Glomerular visceral epithelial cell (primary cell): ENCODE measurements around the gene SMC1B.
"Not testable (repeated sequence)": the region's sequence is repeated elsewhere in the genome, so short reads cannot be mapped to it uniquely, and the experiment has no call there.

ENCODE experiments used
- DNase-seq: peaks from one replicate; pipeline ENCODE4 v3.0.0-alpha.2; 2016; ENCODE audit errors: extremely low spot score

Gene SMC1B, protein sequence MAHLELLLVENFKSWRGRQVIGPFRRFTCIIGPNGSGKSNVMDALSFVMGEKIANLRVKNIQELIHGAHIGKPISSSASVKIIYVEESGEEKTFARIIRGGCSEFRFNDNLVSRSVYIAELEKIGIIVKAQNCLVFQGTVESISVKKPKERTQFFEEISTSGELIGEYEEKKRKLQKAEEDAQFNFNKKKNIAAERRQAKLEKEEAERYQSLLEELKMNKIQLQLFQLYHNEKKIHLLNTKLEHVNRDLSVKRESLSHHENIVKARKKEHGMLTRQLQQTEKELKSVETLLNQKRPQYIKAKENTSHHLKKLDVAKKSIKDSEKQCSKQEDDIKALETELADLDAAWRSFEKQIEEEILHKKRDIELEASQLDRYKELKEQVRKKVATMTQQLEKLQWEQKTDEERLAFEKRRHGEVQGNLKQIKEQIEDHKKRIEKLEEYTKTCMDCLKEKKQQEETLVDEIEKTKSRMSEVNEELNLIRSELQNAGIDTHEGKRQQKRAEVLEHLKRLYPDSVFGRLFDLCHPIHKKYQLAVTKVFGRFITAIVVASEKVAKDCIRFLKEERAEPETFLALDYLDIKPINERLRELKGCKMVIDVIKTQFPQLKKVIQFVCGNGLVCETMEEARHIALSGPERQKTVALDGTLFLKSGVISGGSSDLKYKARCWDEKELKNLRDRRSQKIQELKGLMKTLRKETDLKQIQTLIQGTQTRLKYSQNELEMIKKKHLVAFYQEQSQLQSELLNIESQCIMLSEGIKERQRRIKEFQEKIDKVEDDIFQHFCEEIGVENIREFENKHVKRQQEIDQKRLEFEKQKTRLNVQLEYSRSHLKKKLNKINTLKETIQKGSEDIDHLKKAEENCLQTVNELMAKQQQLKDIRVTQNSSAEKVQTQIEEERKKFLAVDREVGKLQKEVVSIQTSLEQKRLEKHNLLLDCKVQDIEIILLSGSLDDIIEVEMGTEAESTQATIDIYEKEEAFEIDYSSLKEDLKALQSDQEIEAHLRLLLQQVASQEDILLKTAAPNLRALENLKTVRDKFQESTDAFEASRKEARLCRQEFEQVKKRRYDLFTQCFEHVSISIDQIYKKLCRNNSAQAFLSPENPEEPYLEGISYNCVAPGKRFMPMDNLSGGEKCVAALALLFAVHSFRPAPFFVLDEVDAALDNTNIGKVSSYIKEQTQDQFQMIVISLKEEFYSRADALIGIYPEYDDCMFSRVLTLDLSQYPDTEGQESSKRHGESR

DNA sequence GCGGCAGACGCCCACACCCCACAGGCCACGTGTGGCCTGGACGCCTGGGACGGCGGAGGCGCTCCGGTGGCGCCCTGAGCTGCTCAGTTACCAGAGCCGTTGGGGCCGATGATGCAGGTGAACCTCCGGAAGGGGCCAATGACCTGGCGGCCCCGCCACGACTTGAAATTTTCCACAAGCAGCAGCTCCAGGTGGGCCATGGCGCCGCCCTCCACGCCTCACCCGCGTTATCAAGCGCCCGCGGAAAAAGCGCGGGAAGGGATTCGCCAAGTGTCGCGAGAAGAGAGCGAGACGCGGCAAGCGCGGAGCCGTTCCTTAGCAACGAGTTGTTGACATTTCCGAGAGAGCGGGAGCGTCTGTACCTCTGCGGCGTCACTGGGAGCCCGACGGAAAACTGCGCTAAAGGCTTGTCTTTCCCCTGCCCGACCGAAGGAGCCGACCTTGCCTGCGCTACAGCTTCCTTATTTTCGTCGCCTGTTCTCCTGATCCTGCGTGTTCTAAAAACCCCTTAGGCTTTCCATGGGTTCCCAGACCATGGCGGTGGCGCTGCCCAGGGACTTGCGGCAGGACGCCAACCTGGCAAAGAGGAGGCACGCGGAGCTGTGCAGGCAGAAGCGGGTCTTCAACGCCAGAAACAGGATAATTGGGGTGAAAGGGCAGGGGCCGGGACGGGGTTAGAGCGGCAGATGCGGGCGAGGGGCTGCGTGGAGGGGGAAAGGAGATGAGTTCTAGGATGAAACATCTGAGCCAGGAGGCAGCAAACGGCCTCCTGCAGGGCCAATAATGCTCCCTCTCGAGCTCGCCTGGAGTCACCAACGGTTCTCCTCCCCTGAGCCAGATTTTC is at the start of gene SMC1B, which contains the start of gene RIBC2:
SMC1B (minus strand) TSS at position 232 of the 844 bp plus-strand sequence; CDS start at position 200, 32 bp downstream.
RIBC2 (plus strand) TSS at position 326 of the 844 bp plus-strand sequence; CDS start at position 520, 194 bp downstream.
- peak; percentile 45 for DNase-seq

DNA sequence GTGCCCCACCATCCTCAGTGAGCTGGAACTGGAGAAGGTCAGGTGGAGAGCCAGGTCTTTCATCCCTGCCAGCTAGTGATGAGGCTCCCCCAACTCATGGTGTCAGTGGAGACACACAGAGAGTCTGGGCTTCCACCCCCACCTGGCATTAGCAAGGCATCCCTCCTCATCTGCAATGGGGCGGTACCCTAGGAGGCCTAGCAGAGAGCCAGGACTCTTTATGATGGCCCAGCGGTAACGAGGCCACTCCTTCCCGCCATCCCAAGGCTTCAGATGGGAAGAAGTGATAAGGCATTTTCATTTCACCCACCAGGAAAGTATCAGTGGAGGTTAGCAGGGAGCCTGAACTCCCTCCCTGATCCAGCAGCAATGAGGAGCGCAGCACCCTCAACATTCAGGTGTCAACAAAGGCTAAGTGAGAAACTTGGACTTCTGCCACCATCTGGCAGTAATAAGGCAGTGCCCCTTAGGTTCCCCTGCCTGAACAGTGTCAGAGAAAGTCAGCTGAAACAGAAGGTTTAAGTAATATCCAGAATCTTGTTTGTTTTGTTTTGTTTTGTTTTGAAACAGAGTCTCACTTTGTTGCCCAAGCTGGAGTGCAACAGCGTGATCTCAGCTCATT is 48.7 kb upstream of the SMC1B start:
- DNase-seq, result no peak

DNA sequence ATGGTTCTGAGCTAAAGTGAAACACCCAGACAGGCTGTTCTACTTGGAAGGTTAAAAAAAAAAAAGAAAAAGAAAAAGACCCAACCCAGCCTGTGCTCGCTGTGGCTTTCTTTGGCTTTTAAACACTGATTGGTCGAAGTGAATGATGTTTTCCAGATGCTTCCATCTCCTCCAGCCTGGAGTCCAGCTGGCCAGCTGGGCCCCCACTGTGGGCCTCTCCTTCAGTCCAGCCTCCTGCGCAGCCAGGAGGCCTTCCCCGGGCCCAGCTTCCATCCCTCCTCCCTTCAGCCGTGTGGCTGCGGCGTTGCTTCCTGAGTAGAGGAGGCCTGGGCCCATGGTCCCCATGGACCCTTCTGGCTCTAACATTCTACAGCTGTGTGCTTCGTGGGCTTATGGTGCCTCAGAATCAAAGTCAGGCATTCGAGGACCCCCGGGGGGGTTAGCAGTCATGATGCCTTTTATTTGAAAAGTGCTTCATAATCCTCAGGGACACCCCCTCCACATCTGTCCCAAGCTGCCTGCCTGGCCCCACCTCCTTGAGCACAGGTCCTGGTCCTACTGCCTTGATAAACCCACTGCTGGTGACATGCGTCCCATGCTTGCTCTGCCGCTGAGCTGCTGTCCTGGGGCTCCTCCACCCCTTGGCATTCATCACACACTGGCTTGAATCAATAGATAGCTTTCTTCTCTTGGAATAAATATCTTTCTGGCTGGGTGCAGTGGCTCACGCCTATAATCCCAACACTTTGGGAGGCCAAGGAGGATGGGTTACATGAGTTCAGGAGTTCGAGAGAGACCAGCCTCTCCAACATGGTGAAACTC is 47.1 kb upstream of the SMC1B start:
- DNase-seq, result no peak

DNA sequence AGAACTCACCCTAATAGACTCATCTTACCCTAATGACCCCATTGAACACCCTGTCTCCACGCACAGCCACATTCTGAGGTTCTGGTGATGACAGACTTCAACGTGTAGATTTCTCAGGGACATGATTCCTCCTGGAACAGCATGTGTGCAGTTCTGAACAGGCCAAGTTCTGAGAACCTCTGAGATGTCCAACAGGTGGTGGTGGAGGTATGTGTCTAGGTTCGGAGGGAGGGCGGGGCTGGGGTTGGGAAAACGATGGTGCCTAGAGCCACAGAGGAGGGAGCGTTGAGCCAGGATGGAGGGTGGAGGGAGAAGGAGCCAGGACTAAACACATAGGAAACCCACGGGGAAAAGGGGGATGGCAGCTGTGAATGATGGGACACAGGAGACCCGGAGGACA is 45.8 kb upstream of the SMC1B start:
- no peak for DNase-seq

DNA sequence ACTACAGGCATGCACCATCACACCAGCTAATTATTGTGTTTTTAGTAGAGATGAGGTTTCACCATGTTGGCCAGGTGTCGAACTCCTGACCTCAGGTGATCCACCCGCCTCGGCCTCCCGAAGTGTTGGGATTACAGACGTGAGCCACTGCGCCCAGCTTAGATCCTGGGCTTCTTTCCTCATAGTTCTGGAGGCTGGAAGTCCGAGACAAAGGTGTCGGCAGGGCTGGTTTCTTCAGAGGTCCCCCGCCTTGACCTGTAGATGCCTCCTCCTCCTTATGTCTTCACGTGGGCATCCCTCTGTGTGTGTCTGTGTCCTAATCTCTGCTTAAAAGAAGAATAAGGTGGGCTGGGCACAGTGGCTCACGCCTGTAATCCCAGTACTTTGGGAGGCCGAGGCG is 45.1 kb upstream of the SMC1B start:
- no peak for DNase-seq

DNA sequence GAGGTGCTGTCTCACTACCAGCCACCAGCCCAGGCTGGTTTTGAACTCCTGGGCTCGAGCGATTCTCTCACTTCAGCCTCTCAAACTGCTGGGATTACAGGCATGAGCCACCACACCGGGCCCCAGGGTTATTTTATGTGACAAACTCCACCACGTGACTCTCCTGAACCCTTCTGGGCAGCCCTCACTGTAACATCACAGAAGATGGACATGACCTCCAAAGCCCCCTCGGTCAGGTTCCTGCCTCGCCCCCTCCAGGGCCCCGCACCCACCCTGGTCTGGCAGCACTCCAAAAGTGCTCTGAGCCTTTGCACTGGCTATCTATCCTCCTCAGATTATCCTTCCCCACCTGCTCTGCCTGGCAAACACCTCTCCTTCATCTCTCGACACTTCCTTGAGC is 43.4 kb upstream of the SMC1B start:
- no peak for DNase-seq

DNA sequence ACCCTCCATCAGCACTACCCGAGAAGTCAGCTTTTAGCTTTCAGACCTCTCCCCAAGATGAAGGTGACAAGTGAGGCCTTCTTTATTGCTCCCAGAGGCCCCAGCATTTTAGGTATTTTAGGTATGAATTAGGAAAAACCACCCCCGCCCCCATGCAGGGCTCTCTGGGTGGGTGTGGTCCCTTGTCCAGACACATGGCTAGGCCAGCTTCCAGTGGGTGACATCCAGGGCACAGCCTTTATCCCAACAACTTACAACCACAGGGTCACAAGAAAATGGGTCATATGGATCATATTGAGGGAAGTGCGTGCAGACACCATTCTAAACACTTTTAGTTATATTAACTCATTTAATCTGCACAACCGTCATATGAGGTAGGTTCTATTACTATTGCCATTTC is 42.2 kb upstream of the SMC1B start:
- DNase-seq, result no peak

DNA sequence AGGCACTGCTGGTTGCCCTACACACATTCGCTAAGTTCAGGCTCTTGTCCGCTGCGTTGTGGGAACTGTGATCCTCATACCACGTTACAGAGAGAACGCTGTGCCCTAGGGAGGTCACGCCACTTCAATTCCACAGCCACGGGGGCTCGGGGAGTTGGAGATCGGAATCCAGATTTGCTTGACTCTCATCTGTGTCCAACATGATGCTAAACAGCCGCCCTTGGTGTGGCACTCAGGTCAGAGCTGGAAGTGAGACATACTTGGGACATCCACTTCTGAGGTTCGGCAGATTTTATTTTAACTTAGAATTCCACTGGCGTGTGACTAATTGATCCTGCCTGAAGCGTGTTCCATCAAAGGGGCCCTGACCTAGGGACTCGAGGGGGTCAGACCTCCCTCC is 41.8 kb upstream of the SMC1B start:
- DNase-seq, result no peak

DNA sequence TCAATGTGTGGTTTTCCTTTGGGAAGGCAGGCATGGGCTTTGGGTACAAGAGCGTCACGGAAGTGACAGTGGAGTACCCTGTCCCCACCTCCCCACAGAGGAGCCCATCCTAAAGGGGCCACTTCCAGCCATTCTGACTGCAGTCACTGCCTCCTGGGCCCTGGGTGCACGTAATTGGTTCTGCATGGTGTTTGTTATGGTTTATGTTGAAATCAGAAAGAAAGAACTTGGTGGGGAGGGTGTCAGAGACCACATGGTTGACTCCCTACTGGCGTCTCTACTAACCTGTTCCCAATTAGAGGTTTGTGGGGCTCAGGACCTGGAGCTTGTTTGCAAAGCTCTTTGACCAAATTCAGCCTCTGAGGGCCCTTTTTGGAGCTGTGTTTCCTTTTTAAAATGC is 40.9 kb upstream of the SMC1B start:
- no peak for DNase-seq

DNA sequence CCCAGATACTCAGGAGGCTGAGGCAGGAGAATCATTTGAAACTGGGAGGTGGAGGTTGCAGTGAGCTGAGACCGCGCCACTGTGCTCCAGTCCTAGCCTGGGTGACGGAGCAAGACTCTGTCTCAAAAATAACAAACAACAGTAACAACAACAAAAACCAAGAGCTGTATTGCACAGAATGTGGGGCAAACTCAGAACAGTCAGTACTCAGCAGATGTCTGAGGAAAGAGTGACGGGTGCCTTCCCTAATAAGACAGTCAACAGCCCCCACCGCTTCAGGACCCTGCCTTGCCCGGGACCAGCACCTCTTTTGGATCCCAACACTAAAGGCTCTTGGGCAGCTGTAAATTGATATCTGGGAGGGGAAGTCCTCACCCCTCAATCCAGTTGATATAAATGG is 40.4 kb upstream of the SMC1B start:
- no peak for DNase-seq

DNA sequence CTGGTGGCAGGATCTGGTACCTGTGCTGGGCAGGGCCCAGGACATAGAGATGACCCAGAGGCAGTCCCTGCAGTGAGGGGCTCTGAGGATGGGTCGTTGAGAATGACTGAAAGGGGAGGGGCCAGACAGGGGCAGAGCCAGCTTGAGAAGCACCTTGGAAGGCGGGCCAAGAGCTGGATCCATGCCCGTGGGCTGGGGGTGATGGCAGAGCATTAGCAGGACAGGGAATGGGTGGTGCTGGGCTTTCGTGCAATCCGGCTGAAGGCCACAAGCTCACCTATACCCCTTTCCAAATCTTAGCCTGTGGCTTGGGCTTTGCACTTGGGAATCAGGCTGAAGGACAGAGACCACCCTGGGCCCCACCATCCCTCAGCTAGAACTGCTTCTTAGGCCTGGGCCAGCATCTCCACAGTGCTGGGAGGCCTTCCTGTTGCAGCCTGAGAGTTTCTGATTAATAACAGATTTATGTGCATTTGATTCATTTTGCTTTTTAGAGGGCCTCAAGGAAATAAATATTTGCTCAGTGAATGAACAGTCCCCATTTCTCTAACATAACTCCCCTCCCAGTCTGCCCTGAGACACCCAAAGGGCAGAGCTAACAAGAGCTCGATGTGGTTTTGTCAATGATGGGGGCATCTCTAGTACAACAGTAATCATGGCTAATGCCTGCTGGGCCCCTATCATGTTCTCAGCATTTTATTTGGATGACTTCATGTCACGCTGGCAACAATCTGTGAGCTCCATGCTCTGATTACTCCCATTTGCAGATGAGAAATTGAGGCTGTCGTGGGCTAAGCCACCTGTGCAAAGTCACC is 39.4 kb upstream of the SMC1B start:
- DNase-seq, result no peak

DNA sequence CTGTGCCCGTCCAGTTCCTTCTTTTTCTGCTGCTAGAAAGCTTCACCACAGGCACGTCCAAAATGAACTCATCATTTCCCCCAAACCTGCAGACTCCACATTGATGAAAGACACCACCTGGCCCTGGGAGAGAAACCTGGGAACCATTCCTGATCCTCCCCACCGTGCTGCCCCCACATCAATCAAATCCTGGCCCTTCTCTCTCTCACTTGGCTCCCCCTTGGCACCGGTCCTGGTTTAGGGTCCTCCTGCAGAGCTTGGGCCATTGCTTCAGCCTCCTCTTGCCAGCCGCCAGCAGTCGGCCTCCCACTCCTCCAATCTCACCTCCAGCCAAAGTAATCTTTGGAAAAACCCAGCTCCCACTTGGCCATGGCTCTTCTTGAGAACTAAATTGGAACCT is 38.6 kb upstream of the SMC1B start:
- DNase-seq, result no peak

DNA sequence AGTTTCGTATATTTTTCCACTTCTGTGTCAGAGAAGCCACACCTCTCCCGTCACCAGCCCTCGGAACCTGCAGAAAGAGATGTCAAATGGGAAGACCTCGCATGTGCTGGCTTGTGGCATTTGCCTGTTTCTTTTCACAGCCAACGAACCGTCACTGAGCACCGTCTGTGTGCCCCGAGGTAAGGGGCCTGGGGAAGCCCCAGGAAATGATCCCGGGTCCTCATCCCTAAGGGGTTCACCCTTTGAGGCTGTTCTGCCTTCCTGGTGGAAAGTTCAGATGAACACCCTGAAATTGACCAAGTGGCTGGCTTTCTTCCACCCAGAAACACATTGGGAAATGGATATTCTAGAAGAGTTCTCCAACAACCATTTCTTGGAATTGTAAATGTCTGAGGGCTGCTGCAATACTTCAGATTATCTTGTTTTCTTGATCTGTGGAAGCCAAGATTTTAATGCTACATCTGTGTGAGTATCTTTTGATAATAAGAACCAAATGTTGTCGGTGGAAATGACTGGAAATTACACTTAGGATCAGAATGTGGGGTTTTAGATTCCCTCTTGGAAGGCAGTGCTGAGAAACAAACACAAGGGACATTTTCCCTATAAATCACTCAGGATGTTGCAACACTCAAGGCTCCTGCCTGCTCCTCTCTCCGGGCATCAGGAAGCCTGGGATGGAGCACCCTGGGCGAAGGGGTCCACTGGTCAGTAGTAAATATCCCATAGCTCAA is 37.7 kb upstream of the SMC1B start:
- no peak for DNase-seq

DNA sequence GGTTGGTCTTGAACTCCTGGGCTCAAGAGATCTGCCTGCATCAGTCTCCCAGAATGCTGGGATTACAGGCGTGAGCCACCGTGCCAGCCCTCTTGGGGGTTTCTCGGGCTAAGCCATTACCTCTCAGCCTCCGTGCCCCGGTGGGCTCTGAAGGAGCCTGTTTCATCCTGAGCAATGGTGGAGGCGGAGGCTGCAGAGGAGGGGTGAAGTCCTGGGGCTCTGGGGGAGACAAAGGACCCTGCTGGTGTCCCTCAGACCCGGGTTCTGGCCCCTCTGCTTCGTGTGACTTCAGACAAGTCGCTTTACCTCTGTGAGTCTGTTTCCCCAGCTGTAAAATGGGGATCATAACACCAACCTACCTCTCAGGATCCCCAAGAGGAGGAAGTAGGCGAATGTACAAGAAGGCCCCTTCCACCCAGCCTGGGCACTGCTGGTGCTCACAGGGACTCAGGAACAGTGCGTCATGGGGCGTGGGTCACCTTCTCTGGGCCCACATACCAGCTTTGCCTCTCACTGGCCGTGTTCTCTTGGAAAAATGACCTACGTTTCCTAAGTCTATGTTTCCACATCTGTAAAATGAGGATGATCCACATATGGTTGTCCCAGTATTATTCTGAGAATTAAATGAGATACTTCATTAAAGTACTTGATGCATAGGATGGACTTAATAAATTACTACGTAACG is 36.8 kb upstream of the SMC1B start:
- no peak for DNase-seq

DNA sequence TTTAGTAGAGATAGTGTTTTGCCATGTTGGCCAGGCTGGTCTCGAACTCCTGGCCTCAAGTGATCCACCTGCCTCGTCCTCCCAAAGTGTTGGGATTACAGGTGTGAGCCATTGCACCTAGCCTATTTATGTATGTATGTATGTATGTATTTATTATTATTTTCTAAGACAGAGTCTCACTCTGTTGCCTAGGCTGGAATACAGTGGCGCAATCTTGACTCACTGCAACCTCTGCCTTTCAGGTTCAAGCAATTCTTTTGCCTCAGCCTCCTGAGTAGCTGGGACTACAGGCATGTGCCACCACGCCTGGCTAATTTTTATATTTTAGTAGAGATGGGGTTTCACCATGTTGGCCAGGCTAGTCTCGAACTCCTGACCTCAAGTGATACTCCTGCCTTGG is 36.0 kb upstream of the SMC1B start:
- not testable (repeated sequence) for DNase-seq

DNA sequence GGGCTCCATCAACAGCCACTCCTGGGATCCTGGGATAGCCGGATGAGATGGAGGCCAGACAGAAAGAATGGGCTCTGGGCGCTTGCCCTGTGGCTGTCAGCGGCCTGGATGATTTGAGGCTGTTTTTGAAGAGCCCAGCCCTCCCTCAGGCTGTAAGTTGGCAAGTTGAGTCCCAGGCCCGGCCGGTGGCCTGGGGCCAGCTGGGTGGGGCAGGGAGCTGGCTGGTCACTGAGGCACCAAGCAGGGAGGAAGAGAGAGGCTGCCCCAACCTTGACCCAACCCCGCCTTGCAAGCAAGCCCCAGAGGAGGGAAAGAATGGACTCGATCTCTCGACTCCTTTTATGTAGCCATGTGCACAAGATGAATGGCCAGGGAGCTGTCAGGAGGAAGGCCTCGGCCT is 35.0 kb upstream of the SMC1B start:
- DNase-seq, result no peak

DNA sequence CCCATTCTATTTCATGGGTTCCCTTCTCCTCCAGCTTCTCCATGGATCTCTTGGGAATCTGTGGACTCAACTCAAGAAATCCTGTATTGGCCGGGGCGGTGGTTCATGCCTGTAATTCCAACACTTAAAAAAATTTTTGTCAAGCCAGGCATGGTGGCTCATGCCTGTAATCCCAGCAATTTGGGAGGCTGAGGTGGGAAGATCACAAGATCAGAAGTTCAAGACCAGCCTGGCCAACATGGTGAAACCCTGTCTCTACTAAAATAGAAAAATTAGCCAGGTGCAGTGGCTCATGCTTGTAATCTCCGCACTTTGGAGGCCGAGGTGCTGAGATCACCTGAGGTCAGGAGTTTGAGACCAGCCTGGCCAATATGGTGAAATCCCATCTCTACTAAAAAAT is 34.2 kb upstream of the SMC1B start:
- DNase-seq, result not testable (repeated sequence)

DNA sequence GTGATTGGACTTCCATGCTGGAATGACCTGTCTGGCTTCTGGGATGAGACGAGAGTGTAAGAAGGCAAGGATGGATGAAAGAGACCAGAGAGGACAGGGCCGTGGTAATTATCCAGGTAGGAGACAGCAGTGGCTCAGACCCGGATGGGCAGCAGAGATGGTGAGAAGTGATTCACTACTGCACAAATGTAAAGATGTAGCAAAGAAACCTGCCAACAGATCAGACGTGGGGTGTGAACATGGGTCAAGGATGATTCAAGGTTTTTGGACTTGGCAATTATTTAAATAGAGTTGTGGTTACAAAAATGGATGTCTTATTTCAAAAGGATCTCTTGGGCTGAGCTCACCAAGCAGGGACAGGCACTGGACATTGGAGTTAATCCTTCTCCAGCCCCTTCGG is 32.8 kb upstream of the SMC1B start:
- DNase-seq, result no peak
